ENCODE data around the gene MEIS2. TPM values are rescaled to one million over a fixed set of nuclear protein-coding genes. Genes with fewer than 3 reads are reported as not detected.

MEIS2 gene
- total and polyA plus RNA-seq, 2 donors (not counting 3 experiments of a cell fraction or from before 2014, with no cell fraction given): 22.5 to 26.2 TPM

DNA sequence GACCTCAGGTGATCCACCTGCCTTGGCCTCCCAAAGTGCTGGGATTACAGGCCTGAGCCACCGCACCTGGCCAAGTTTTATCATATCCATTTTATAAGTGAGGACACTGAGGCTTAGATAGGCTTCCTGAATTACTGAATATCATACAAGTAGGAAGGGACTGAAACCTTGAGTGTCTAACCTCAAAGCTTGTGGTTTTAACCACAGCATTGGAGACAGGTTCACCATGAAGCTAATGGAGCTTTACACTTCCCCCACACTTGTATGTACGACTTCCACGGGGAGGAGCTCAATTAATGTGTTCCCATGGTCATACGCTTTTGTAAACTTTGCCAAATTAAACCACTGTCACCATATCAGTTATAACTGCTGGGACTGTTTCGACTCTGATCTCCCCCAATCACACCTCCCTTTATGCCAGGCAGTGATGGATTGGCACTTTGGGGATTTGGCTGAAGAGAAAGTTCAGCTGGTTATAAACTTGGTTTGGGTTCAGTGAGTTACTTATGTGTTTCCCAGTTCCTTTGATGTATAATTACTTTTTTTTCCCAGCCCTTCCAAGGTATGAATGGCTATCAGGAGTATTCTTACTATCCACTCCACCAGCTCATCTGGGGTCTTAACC lies 38.4 kb upstream of the MEIS2 start:
- no peaks in the 10 kb centered on the region for H3K4me1 ChIP-seq (ENCODE audit: control insufficient read depth, extremely low read depth, insufficient read depth, low read length)
- DNase-seq (ENCODE audit: low read depth, low spot score) (no peak), FAIRE-seq (no peak)
- CTCF ChIA-PET: interaction anchor here (1.0 to 2.6 kb wide), 2 partner anchors 255 to 637 kb away, joined by 5 to 8 read pairs; no protein-coding TSS in a partner anchor
- no peak overlapping the region for H3K9ac ChIP-seq (replicated peaks; ENCODE audit: extremely low read depth, insufficient read depth, low read length)
- no peak overlapping the region for H2AFZ ChIP-seq (ENCODE audit: low read depth, low read length)
- no peaks in the 10 kb centered on the region for H3K36me3 ChIP-seq (ENCODE audit: control insufficient read depth in 2 of 2, extremely low read depth in 1 of 2, insufficient read depth in 2 of 2, low read length in 2 of 2)
- BruUV-seq (replicated peaks): no TSS peak
- no peaks in the 10 kb centered on the region for H4K20me1 ChIP-seq (replicated peaks; ENCODE audit: control insufficient read depth, extremely low read depth, insufficient read depth, low read length)
- no peaks in the 10 kb centered on the region for H3K9me3 ChIP-seq (replicated peaks; ENCODE audit: control insufficient read depth, insufficient read depth, low read length)
- POLR2A ChIA-PET: no interaction called here
- TF ChIP-seq, protein P1, sequence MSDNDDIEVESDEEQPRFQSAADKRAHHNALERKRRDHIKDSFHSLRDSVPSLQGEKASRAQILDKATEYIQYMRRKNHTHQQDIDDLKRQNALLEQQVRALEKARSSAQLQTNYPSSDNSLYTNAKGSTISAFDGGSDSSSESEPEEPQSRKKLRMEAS (IDR thresholded peaks at IDR 0.05; ENCODE audit: insufficient read depth, insufficient read length): no peak
- TF ChIP-seq EZH2 (IDR thresholded peaks at IDR 0.05; ENCODE audit: borderline replicate concordance, low read depth, low read length, severe bottlenecking) (no peak), GATA2 (IDR thresholded peaks at IDR 0.05; ENCODE audit: insufficient read depth, insufficient read length, low read depth, low read length) (no peak), JUN (IDR thresholded peaks at IDR 0.05; ENCODE audit: borderline replicate concordance, insufficient read depth, insufficient read length, low read depth) (no peak), POLR2A (IDR thresholded peaks at IDR 0.05; ENCODE audit: low read depth, low read length) (no peak), MYC (IDR thresholded peaks at IDR 0.05; ENCODE audit: low read depth, low read length) (no peak), POLR2AphosphoS5 (IDR thresholded peaks at IDR 0.05; ENCODE audit: insufficient read depth, low read depth, low read length) (no peak), FOS (IDR thresholded peaks at IDR 0.05; ENCODE audit: borderline replicate concordance, insufficient read depth, low read length) (no peak)
- TF ChIP-seq, protein P2, sequence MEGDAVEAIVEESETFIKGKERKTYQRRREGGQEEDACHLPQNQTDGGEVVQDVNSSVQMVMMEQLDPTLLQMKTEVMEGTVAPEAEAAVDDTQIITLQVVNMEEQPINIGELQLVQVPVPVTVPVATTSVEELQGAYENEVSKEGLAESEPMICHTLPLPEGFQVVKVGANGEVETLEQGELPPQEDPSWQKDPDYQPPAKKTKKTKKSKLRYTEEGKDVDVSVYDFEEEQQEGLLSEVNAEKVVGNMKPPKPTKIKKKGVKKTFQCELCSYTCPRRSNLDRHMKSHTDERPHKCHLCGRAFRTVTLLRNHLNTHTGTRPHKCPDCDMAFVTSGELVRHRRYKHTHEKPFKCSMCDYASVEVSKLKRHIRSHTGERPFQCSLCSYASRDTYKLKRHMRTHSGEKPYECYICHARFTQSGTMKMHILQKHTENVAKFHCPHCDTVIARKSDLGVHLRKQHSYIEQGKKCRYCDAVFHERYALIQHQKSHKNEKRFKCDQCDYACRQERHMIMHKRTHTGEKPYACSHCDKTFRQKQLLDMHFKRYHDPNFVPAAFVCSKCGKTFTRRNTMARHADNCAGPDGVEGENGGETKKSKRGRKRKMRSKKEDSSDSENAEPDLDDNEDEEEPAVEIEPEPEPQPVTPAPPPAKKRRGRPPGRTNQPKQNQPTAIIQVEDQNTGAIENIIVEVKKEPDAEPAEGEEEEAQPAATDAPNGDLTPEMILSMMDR (IDR thresholded peaks at IDR 0.05; ENCODE audit: extremely low read depth in 1 of 2, insufficient read depth in 1 of 2, low read depth in 1 of 2, low read length in 2 of 2): no peak
- no peak overlapping the region for H3K4me3 ChIP-seq (replicated peaks in 1 of 3; ENCODE audit: insufficient read depth in 1 of 3, low read depth in 1 of 3, low read length in 3 of 3)
- intact Hi-C loops (cut with micrococcal nuclease): loop anchor here (10.0 kb wide), 1 partner anchor 1854 kb away; no protein-coding TSS in a partner anchor
- dilution Hi-C loops (cut with MboI; ENCODE audit: extremely low pct_ligation_motif_present, low sequenced_read_pairs): no loop called here
- no peak overlapping the region for H3K27ac ChIP-seq (ENCODE audit: insufficient read depth, low read depth, low read length)
- peaks cover 7 to 14% of the 10 kb centered on the region in 2 experiments for H3K27me3 ChIP-seq (ENCODE audit: control insufficient read depth in 2 of 2, insufficient read depth in 2 of 2, low read length in 2 of 2)
- H3K9me1 ChIP-seq (replicated peaks; ENCODE audit: control insufficient read depth, extremely low read depth, insufficient read depth, low read length): no peaks in the 10 kb centered on the region
- no peak overlapping the region for H3K4me2 ChIP-seq (ENCODE audit: insufficient read depth, low read length)
- H3K79me2 ChIP-seq (ENCODE audit: control insufficient read depth, insufficient read depth, low read length): no peaks in the 10 kb centered on the region
